Fibroblast of villous mesenchyme (primary cell): ENCODE data around the gene EP400. TPM values are rescaled to one million over a fixed set of nuclear protein-coding genes. Genes with fewer than 3 reads are reported as not detected.

Experiments
- DNase-seq: peaks from one replicate; pipeline ENCODE4 v3.0.0-alpha.2; 2010; ENCODE audit warnings: low read depth
- H3K4me3 ChIP-seq: 2 replicates; pipeline ENCODE4 v1.5.1; 2011; ENCODE audit warnings: low read depth, mild to moderate bottlenecking, low read length
- CTCF ChIP-seq: IDR thresholded peaks from 2 replicates; pipeline ENCODE4 v1.5.1; 2012; ENCODE audit warnings: low read depth, mild to moderate bottlenecking, low read length; ENCODE audit not compliant: insufficient read depth
- total RNA-seq: library from RNA; depleted of rRNA; stranded (reverse); fragments of >200 nt; gene quantifications from 2 replicates; pipeline ENCODE4 v1.2.3, GENCODE V29; 2012

EP400 gene
- total RNA-seq, 1 donor, result 13.0 TPM

- no peak overlapping the region for H3K4me3 ChIP-seq
- DNase-seq, result no peak
- no peak for TF ChIP-seq CTCF
These were observed 21.5 kb downstream of the EP400 start for GRCh38 chr12:131971226-131971625.

DNA sequence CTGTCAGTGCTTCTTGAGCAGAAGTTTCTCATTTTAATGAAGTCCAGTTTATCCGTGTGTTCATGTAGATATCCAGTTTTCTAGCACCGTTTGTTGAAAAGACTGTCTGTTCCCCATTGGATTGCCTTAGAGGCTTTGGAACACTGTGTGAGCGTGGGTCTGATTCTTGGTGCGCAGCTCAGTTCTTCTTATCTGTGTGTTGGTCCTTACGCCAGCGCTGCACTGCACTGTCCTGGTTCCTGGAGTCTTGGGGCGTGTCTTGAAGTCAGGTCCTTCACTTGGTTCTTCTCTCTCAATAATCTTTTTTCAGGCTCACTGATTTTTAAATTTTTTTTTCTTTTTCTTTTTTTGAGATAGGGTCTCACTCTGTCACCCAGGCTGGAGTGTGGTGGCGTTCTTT, 25.5 kb downstream of the EP400 start:
- TF ChIP-seq CTCF, result no peak
- H3K4me3 ChIP-seq, result no peak overlapping the region
- no peak for DNase-seq

GRCh38 chr12:131979606-131980005, 29.9 kb downstream of the EP400 start:
- DNase-seq, result no peak
- no peak overlapping the region for H3K4me3 ChIP-seq
- no peak for TF ChIP-seq CTCF

DNA sequence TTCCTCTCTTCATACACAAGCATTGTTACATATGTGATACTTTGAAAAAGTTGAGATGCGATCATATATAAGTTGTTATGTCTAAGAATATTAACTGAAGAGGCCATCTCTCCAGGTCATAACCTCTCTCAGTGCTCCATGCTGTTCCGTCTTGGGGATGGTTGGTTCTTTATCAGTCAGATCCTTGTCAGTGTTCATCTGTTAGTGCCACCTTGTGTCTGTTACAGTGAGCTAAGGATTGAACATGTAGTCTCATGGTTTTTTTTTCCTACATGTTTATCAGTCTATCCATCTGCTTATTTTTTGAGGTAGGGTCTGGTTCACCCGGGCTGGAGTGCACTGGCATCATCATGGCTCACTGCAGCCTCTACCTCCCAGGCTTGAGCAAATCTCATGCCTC, 30.5 kb downstream of the EP400 start:
- TF ChIP-seq CTCF, result peak; percentile 31
- no peak overlapping the region for H3K4me3 ChIP-seq
- no peak for DNase-seq

GRCh38 chr12:131981388-131981787, 31.6 kb downstream of the EP400 start:
- no peak for TF ChIP-seq CTCF
- DNase-seq, result no peak
- H3K4me3 ChIP-seq, result no peak overlapping the region

GRCh38 chr12:131982041-131982440, 32.3 kb downstream of the EP400 start:
- no peak for DNase-seq
- no peak overlapping the region for H3K4me3 ChIP-seq
- TF ChIP-seq CTCF, result no peak

GRCh38 chr12:131983026-131983425, 33.3 kb downstream of the EP400 start:
- no peak for TF ChIP-seq CTCF

More at GRCh38 chr12:131983026-131983425, 33.3 kb downstream of the EP400 start:
- H3K4me3 ChIP-seq, result no peak overlapping the region
- DNase-seq, result no peak
